K562 (cell line): ENCODE data around the gene SUGT1. TPM values are rescaled to one million over a fixed set of nuclear protein-coding genes. Genes with fewer than 3 reads are reported as not detected.

Source experiments
- ATAC-seq: fragments of 200-7000 bp; cut with Tn5 transposase; 3 replicates; pipeline ENCODE4 v1.9.1; 2020; ENCODE audit warnings: moderate library complexity
- BruUV-seq: library from RNA; stranded (reverse); fragments of 400-500 nt; replicated peaks from 2 replicates; lab custom pipeline; 2021; lab: Mats Ljungman, UMichigan
- CTCF ChIA-PET: fragments of 300-600 bp; formaldehyde crosslinking; extraction: SDS; loops from one replicate; lab custom pipeline; 2021; ENCODE audit warnings: low intra/inter-chr PET ratio; lab: Yijun Ruan, JAX
- POLR2A ChIA-PET: fragments of 300-600, 350-650 bp; sonication (Branson Sonifier 250); formaldehyde crosslinking; extraction: SDS; loops from one replicate; lab custom pipeline; 2021; ENCODE audit warnings: antibody characterized with exemption, inconsistent platforms; lab: Yijun Ruan, JAX
- DNase-seq, 4 experiments: peaks; one replicate each; pipeline versions ENCODE4 v3.0.0 to v3.0.0-alpha.2; 2011 to 2018; ENCODE audit warnings: low spot score in 3 of 4, mixed read lengths in 3 of 4; ENCODE audit errors: extremely low read depth in 1 of 4
- FAIRE-seq: peaks from 2 replicates; lab custom pipeline; 2011; peaks lifted over from hg19 to GRCh38; lab: Jason Lieb, UNC
- H2AFZ ChIP-seq: 2 replicates; pipeline ENCODE4 v1.6.0; 2011; ENCODE audit warnings: low read depth, low read length, control low read depth, inconsistent platforms
- H3K27ac ChIP-seq: fragments of 200-600 bp; 3 replicates; pipeline ENCODE4 v1.8.0; 2011; ENCODE audit warnings: low read depth, mild to moderate bottlenecking, control low read depth, inconsistent platforms, low read length, moderate library complexity, mixed read lengths; ENCODE audit errors: extremely low read depth
- H3K27me3 ChIP-seq, 2 experiments: fragments of 300-600 bp in 1 of 2; 2 replicates in 1 of 2; 3 replicates in 1 of 2; pipeline versions ENCODE4 v1.6.0 to v1.8.0; 2011; ENCODE audit warnings: inconsistent platforms in 2 of 2, low read length in 2 of 2, mild to moderate bottlenecking in 1 of 2, mixed read lengths in 1 of 2, moderate library complexity in 1 of 2; ENCODE audit not compliant: control insufficient read depth in 2 of 2, insufficient read depth in 2 of 2
- H3K36me3 ChIP-seq: fragments of 300-600 bp; 3 replicates; pipeline ENCODE4 v1.8.0; 2011; ENCODE audit warnings: mild to moderate bottlenecking, low read length, inconsistent platforms; ENCODE audit not compliant: control insufficient read depth, insufficient read depth
- H3K4me1 ChIP-seq, 2 experiments: fragments of 200-600 bp in 1 of 2; replicated peaks in 1 of 2; 2 replicates in 1 of 2; 3 replicates in 1 of 2; pipeline versions ENCODE4 v1.5.1 to v1.8.0; 2011; ENCODE audit warnings: inconsistent platforms in 2 of 2, low read length in 2 of 2, mild to moderate bottlenecking in 1 of 2, mixed read lengths in 1 of 2, moderate library complexity in 1 of 2; ENCODE audit not compliant: control insufficient read depth in 2 of 2, insufficient read depth in 2 of 2
- H3K4me2 ChIP-seq: 2 replicates; pipeline ENCODE4 v1.6.1; 2011; ENCODE audit warnings: low read length, control low read depth, inconsistent platforms, mixed read lengths; ENCODE audit not compliant: insufficient read depth
- H3K4me3 ChIP-seq: fragments of 200-600 bp; sonication (generic), shearing (Covaris generic); 2 replicates; pipeline ENCODE4 v1.5.1; 2016; ENCODE audit warnings: control low read depth, inconsistent platforms
- H3K79me2 ChIP-seq: fragments of 200-600 bp; 3 replicates; pipeline ENCODE4 v1.8.0; 2011; ENCODE audit warnings: low read length, inconsistent platforms; ENCODE audit not compliant: control insufficient read depth, insufficient read depth
- H3K9ac ChIP-seq, 2 experiments: 2 replicates each; pipeline versions ENCODE4 v1.6.0 to v1.6.1; 2011; ENCODE audit warnings: low read depth in 2 of 2, low read length in 2 of 2, control low read depth in 1 of 2, inconsistent platforms in 1 of 2, mild to moderate bottlenecking in 1 of 2, mixed read lengths in 1 of 2; ENCODE audit not compliant: insufficient read depth in 1 of 2
- H3K9me1 ChIP-seq: one replicate; pipeline ENCODE4 v1.6.0; 2011; ENCODE audit warnings: inconsistent platforms, mild to moderate bottlenecking, low read length, moderate library complexity; ENCODE audit not compliant: control insufficient read depth, insufficient read depth
- H3K9me3 ChIP-seq: replicated peaks from 2 replicates; pipeline ENCODE4 v1.5.1; 2011; ENCODE audit warnings: low read depth, low read length, inconsistent platforms; ENCODE audit not compliant: control insufficient read depth, insufficient read depth
- H4K20me1 ChIP-seq: replicated peaks from 2 replicates; pipeline ENCODE4 v1.6.1; 2011; ENCODE audit warnings: low read length, inconsistent platforms, mixed read lengths; ENCODE audit not compliant: control insufficient read depth, insufficient read depth
- BMI1 ChIP-seq: fragments of 150-350 bp; IDR thresholded peaks from 2 replicates; pipeline ENCODE4 v1.6.1; 2014; ENCODE audit warnings: low read length
- E2F6 ChIP-seq, 2 experiments: IDR thresholded peaks; 2 replicates each; pipeline ENCODE4 v1.6.1; 2011; ENCODE audit warnings: borderline replicate concordance in 1 of 2, control low read depth in 1 of 2, low read depth in 1 of 2, low read length in 1 of 2, mild to moderate bottlenecking in 1 of 2, mixed read lengths in 1 of 2, moderate library complexity in 1 of 2; ENCODE audit not compliant: insufficient read depth in 1 of 2, insufficient read length in 1 of 2, poor library complexity in 1 of 2, severe bottlenecking in 1 of 2; ENCODE audit errors: extremely low read depth in 1 of 2
- LCOR ChIP-seq: sonication (generic); formaldehyde crosslinking; IDR thresholded peaks from 2 replicates; pipeline ENCODE4 v1.8.0; 2022; ENCODE audit warnings: mild to moderate bottlenecking, missing genetic modification reagents
- PCBP2 ChIP-seq: fragments of 200-400 bp; formaldehyde crosslinking; IDR thresholded peaks from 2 replicates; pipeline ENCODE4 v1.6.1; 2018; ENCODE audit warnings: low read length, low read depth, mild to moderate bottlenecking, moderate library complexity; ENCODE audit not compliant: poor library complexity, severe bottlenecking
- RFX1 ChIP-seq: fragments of 450-650 bp; IDR thresholded peaks from 2 replicates; pipeline ENCODE4 v1.6.1; 2016; ENCODE audit warnings: mild to moderate bottlenecking, moderate library complexity
- RREB1 ChIP-seq: fragments of 250-450 bp; sonication (Bioruptor Pico); IDR thresholded peaks from 2 replicates; pipeline ENCODE4 v1.4.0; 2020
- TBL1XR1 ChIP-seq, 2 experiments: IDR thresholded peaks; 2 replicates each; pipeline ENCODE4 v1.6.1; 2012; ENCODE audit warnings: improper control_type of control experiment in 2 of 2, low read length in 2 of 2, mild to moderate bottlenecking in 1 of 2
- ZBTB1 ChIP-seq: sonication (generic); formaldehyde crosslinking; IDR thresholded peaks from 2 replicates; pipeline ENCODE4 v1.8.1; 2023; ENCODE audit warnings: missing genetic modification reagents, low read depth, mild to moderate bottlenecking, borderline replicate concordance
- ZNF133 ChIP-seq: fragments of 250-450 bp; sonication (Bioruptor Pico); IDR thresholded peaks from 2 replicates; pipeline ENCODE4 v1.4.0; 2020; ENCODE audit warnings: mild to moderate bottlenecking
- WGBS: fragments of 100-300 bp; shearing (Covaris generic); methylation state at CpG from one replicate; pipeline ENCODE4 v1.1.6; 2016; ENCODE audit warnings: low coverage, mixed read lengths; ENCODE audit not compliant: insufficient coverage; ENCODE audit errors: missing lambda C conversion rate; 5-methylcytosine and 5-hydroxymethylcytosine counted together
- in situ Hi-C: fragments of 300-500 bp; cut with MboI; formaldehyde crosslinking; loops from 4 replicates; pipeline ENCODE4 v1.15.0; 2018; ENCODE audit warnings: inconsistent platforms, mixed read lengths
- intact Hi-C: fragments of 100-400 bp; cut with micrococcal nuclease; formaldehyde crosslinking; loops from 2 replicates; pipeline ENCODE4 v1.14.2; 2022
- polyA plus RNA-seq, 8 experiments: library from polyadenylated mRNA; depleted of rRNA in 4 of 8; stranded (reverse) in 5 of 8; unstranded in 3 of 8; fragments of >200 nt; fragmentation: Nextera tagmentation in 2 of 8; fragmentation: Illumina TruSeq in 1 of 8; extraction: Ambion mirVana in 2 of 8; extraction: Trizol in 1 of 8; gene quantifications; 2 replicates each; pipeline versions ENCODE4 v1.2.1 to v1.2.3, GENCODE V29; 2011 to 2014; ENCODE audit warnings: inconsistent platforms in 1 of 8, missing spikeins in 1 of 8
- total RNA-seq, 7 experiments: library from RNA; depleted of rRNA in 6 of 7; stranded (reverse); fragments of >200 nt in 6 of 7; fragmentation: Illumina TruSeq in 2 of 7; extraction: Trizol in 2 of 7; gene quantifications; 2 replicates each; pipeline versions ENCODE4 v1.2.1 to v1.2.3, GENCODE V29; 2011 to 2021; ENCODE audit warnings: low replicate concordance in 1 of 7

SUGT1 gene
- total and polyA plus RNA-seq, 9 of the 15 experiments (the other 6 are each of a cell fraction or from before 2014, with no cell fraction given) = 38.1 to 67.1 (median 53.8) TPM

- POLR2A ChIA-PET = no interaction called here
- ATAC-seq (no peak), DNase-seq (no peak), FAIRE-seq (no peak)
- Histone ChIP-seq H3K9me3 (no peaks in the 10 kb centered on the region), H3K9ac (no peak overlapping the region), H3K36me3 (no peaks in the 10 kb centered on the region), H3K4me2 (no peak overlapping the region), H3K4me3 (no peak overlapping the region), H3K4me1 (no peaks in the 10 kb centered on the region), H3K27ac (no peak overlapping the region), H2AFZ (no peak overlapping the region), H3K9me1 (no peaks in the 10 kb centered on the region), H3K79me2 (no peaks in the 10 kb centered on the region), H4K20me1 (no peaks in the 10 kb centered on the region), H3K27me3 (peaks cover 3 to 8% of the 10 kb centered on the region in 2 experiments; a peak in 4 of 5 replicates)
- CTCF ChIA-PET = no interaction called here
- BruUV-seq = no TSS peak
- 0% methylated on average over 6 of the region's 6 CpGs for WGBS
- in situ Hi-C loops = no loop called here
- intact Hi-C loops = no loop called here
- TF ChIP-seq LCOR (CRISPR knock-in tag) (no peak), TBL1XR1 (IDR thresholded peaks at IDR 0.05; ENCODE audit: low read length in 2 of 2) (no peak), PCBP2 (no peak), RFX1 (no peak)
Measured at GRCh38 chr13:52744842-52745375, 92.3 kb downstream of the SUGT1 start.

GRCh38 chr13:52746141-52746540, 93.5 kb downstream of the SUGT1 start:
- ChIA-PET CTCF (no interaction called here), POLR2A (no interaction called here)
- intact Hi-C loops = no loop called here
- no peaks in the 10 kb centered on the region for H3K79me2 ChIP-seq
- in situ Hi-C loops = no loop called here
- no peaks in the 10 kb centered on the region for H4K20me1 ChIP-seq
- peaks cover 3 to 5% of the 10 kb centered on the region in 2 experiments; a peak in 4 of 5 replicates for H3K27me3 ChIP-seq
- H2AFZ ChIP-seq = no peak overlapping the region
- H3K4me1 ChIP-seq = no peaks in the 10 kb centered on the region
- H3K36me3 ChIP-seq = no peaks in the 10 kb centered on the region
- DNase-seq (no peak), ATAC-seq (no peak), FAIRE-seq (no peak)
- H3K4me3 ChIP-seq = no peak overlapping the region
- no TSS peak for BruUV-seq
- no peaks in the 10 kb centered on the region for H3K9me1 ChIP-seq
- H3K27ac ChIP-seq = no peak overlapping the region
- no peak overlapping the region for H3K9ac ChIP-seq
- H3K4me2 ChIP-seq = no peak overlapping the region
- WGBS = 4% methylated on average over 3 of the region's 3 CpGs
- H3K9me3 ChIP-seq = no peaks in the 10 kb centered on the region
- TF ChIP-seq ZNF133 (CRISPR knock-in tag) (no peak), BMI1 (no peak), E2F6 (IDR thresholded peaks at IDR 0.05; ENCODE audit: borderline replicate concordance in 1 of 2, extremely low read depth in 1 of 2, insufficient read depth in 1 of 2, insufficient read length in 1 of 2, low read depth in 1 of 2, low read length in 1 of 2, poor library complexity in 1 of 2, severe bottlenecking in 1 of 2) (no peak), RREB1 (CRISPR knock-in tag) (no peak), ZBTB1 (no peak)
